AG10803 (cell line): ENCODE measurements around the gene HDAC3.

Experiments
- DNase-seq: peaks from one replicate; pipeline ENCODE4 v3.0.0; 2010; ENCODE audit warnings: low read depth
- H3K4me3 ChIP-seq: 2 replicates; pipeline ENCODE4 v1.5.1; 2011; ENCODE audit warnings: mild to moderate bottlenecking, low read length, control low read depth
- CTCF ChIP-seq: conservative IDR thresholded peaks from 2 replicates; pipeline ENCODE4 v1.5.1; 2011; ENCODE audit warnings: mild to moderate bottlenecking, low read length, control low read depth, inconsistent platforms

HDAC3 gene

GRCh38 chr5:141585594-141585993 lies 51.1 kb downstream of the HDAC3 start:
- no peak overlapping the region for H3K4me3 ChIP-seq
- no peak for DNase-seq
- TF ChIP-seq CTCF = no peak

GRCh38 chr5:141574122-141574510 lies 62.5 kb downstream of the HDAC3 start:
- no peak for DNase-seq
- TF ChIP-seq CTCF = no peak
- H3K4me3 ChIP-seq = no peak overlapping the region

- no peak overlapping the region for H3K4me3 ChIP-seq
- no peak for DNase-seq
- no peak for TF ChIP-seq CTCF
Measured at GRCh38 chr5:141573489-141574121, 63.0 kb downstream of the HDAC3 start.
